ENCODE results near the gene ARID1B. TPM values are rescaled to one million over a fixed set of nuclear protein-coding genes. Genes with fewer than 3 reads are reported as not detected.

ARID1B gene
- total RNA-seq, 6 experiments from 2014 or later = 32.5 to 44.3 (median 36.5) TPM

GRCh38 chr6:157181649-157182048, 404.5 kb downstream of the ARID1B start:
- DNase-seq = no peak
- H3K4me1 Mint-ChIP-seq (ENCODE audit: low read depth) = peaks cover 5% of the 10 kb centered on the region
- no peak for TF ChIP-seq CTCF (IDR thresholded peaks at IDR 0.05)
- no peaks in the 10 kb centered on the region for H3K9me3 Mint-ChIP-seq
- H3K36me3 Mint-ChIP-seq (ENCODE audit: low read depth) = no peaks in the 10 kb centered on the region
- peaks cover 2% of the 10 kb centered on the region for H3K27me3 Mint-ChIP-seq (ENCODE audit: insufficient read depth)
- no peak overlapping the region for H3K27ac Mint-ChIP-seq
- H3K4me3 Mint-ChIP-seq = no peak overlapping the region

GRCh38 chr6:157182503-157183264, 405.5 kb downstream of the ARID1B start:
- no peaks in the 10 kb centered on the region for H3K36me3 Mint-ChIP-seq (ENCODE audit: low read depth)
- peaks cover 5% of the 10 kb centered on the region for H3K4me1 Mint-ChIP-seq (ENCODE audit: low read depth)
- H3K27me3 Mint-ChIP-seq (ENCODE audit: insufficient read depth) = peaks cover under 1% of the 10 kb centered on the region
- H3K4me3 Mint-ChIP-seq = no peak overlapping the region
- H3K9me3 Mint-ChIP-seq = no peaks in the 10 kb centered on the region
- TF ChIP-seq CTCF (IDR thresholded peaks at IDR 0.05) = no peak
- no peak overlapping the region for H3K27ac Mint-ChIP-seq
- no peak for DNase-seq

DNA sequence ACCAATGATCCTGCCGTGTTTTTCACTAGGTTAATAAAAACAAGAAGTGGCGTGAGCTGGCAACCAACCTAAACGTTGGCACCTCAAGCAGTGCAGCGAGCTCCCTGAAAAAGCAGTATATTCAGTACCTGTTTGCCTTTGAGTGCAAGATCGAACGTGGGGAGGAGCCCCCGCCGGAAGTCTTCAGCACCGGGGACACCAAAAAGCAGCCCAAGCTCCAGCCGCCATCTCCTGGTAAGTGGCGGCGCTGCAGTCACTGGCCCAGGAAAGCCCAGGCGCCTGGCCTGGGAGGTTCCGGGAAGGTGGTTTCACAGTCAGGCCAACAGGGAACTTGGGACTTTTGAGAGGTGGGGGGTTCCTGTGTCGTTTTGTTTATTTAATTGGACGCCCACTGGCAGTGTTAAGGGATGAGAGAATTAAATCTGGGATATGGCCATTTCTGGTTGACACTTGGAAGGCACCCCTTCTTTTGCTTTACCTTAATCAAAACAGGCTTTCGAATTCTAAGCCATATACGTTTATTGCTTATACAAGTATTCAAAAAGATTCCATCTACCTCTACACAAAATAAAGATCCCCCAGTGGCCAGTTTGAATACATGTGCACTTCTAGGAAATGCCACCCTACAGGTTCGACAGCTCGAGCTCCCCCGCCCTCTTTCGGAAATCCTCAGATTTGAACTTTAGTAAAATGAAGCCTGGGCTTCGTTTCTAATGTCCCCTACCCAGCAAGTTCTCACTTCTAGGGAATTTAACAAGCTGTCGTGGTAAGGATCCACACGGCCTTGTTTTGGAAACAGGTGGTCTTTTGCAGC, 407.2 kb downstream of the ARID1B start:
- peak; percentile 95 for TF ChIP-seq CTCF (IDR thresholded peaks at IDR 0.05)
- no peaks in the 10 kb centered on the region; the same call in none of the 2 replicates for H3K27me3 Mint-ChIP-seq (ENCODE audit: insufficient read depth)
- H3K27ac Mint-ChIP-seq = peak overlapping the region; percentile 56
- peak; percentile 46 for DNase-seq
- no peaks in the 10 kb centered on the region for H3K9me3 Mint-ChIP-seq
- H3K36me3 Mint-ChIP-seq (ENCODE audit: low read depth) = 0 out of 2 replicates have a peak, but pooled peaks cover under 1% of the 10 kb centered on the region
- no peak overlapping the region for H3K4me3 Mint-ChIP-seq
- H3K4me1 Mint-ChIP-seq (ENCODE audit: low read depth) = peaks cover 5% of the 10 kb centered on the region

DNA sequence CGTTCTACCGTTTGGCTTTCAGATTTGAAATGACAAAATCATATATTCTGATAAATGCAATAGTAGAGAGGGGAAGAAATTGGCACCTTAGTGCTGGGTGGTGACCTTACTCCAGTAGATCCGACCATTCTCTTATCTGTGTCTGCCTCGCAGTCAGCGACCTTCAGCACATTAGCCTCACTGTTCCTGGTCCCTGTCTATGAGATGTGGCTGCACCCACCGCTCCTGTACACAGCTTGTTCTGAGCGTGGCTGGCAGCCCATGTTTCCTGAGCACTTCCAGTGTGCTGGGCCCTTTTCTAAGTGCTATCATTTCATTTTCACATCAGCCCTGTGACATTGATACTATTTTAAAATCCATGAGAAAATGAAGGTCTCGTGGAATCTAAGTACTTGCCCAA, 408.0 kb downstream of the ARID1B start:
- no peaks in the 10 kb centered on the region; the same call in none of the 2 replicates for H3K27me3 Mint-ChIP-seq (ENCODE audit: insufficient read depth)
- H3K4me1 Mint-ChIP-seq (ENCODE audit: low read depth) = peaks cover 5% of the 10 kb centered on the region
- no peak overlapping the region for H3K27ac Mint-ChIP-seq
- H3K9me3 Mint-ChIP-seq = no peaks in the 10 kb centered on the region
- TF ChIP-seq CTCF (IDR thresholded peaks at IDR 0.05) = no peak
- DNase-seq = no peak
- 0 out of 2 replicates have a peak, but pooled peaks cover 5% of the 10 kb centered on the region for H3K36me3 Mint-ChIP-seq (ENCODE audit: low read depth)
- H3K4me3 Mint-ChIP-seq = no peak overlapping the region

- Mint-ChIP-seq H3K27me3 (ENCODE audit: insufficient read depth) (no peaks in the 10 kb centered on the region; the same call in none of the 2 replicates), H3K27ac (no peak overlapping the region), H3K9me3 (no peaks in the 10 kb centered on the region), H3K4me1 (ENCODE audit: low read depth) (peaks cover 5% of the 10 kb centered on the region), H3K36me3 (ENCODE audit: low read depth) (peaks cover 12% of the 10 kb centered on the region), H3K4me3 (no peak overlapping the region)
- no peak for DNase-seq
- no peak for TF ChIP-seq CTCF (IDR thresholded peaks at IDR 0.05)
Observed at GRCh38 chr6:157185986-157186385, 408.8 kb downstream of the ARID1B start.
